GM20000 (cell line): Measurements from ENCODE around the gene YBX2.
"Not testable (repeated sequence)": the region's sequence is repeated elsewhere in the genome, so short reads cannot be mapped to it uniquely, and the experiment has no call there.

Experiments used
- DNase-seq: peaks from one replicate; pipeline ENCODE4 v3.0.0; 2012; ENCODE audit warnings: low spot score
- TF ChIP-seq, protein P1 (sequence below): IDR thresholded peaks from 2 replicates; pipeline ENCODE4 v1.5.1; 2012; ENCODE audit warnings: mild to moderate bottlenecking, control low read depth; ENCODE audit errors: extremely low read depth, missing control alignments

The YBX2 gene

DNA sequence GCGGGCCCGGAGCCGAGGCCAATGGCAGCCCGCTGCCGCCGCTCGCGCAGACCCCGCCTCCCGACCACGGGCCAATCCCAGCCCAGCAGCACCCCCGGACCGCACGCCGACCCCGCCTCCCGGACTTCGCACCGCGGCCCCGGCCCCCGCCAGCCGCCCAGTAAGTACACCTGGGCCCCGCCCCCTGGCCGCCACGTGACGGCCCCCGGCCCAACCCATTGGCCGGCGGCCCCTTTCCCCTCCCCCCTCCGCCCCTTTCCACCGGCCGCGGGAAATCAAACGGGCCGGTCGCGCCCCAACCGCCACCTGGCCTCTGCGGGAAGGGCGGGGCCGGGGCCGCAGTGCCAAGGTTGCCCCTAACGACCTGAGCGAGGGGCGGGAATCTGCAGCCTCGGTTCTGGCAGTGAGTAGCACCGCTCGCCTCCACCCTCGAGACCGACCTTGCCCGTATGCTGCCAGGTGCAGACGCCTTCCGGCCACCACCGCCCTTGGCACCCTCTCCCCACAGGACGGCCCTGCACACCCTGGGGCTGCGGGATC, at the start of gene YBX2:
TSS of gene YBX2 (minus strand) at position 26 of the 540 bp plus-strand sequence. CDS start 139 bp downstream, outside the sequence.
- peak; percentile 92 for DNase-seq
- TF ChIP-seq, protein P1, sequence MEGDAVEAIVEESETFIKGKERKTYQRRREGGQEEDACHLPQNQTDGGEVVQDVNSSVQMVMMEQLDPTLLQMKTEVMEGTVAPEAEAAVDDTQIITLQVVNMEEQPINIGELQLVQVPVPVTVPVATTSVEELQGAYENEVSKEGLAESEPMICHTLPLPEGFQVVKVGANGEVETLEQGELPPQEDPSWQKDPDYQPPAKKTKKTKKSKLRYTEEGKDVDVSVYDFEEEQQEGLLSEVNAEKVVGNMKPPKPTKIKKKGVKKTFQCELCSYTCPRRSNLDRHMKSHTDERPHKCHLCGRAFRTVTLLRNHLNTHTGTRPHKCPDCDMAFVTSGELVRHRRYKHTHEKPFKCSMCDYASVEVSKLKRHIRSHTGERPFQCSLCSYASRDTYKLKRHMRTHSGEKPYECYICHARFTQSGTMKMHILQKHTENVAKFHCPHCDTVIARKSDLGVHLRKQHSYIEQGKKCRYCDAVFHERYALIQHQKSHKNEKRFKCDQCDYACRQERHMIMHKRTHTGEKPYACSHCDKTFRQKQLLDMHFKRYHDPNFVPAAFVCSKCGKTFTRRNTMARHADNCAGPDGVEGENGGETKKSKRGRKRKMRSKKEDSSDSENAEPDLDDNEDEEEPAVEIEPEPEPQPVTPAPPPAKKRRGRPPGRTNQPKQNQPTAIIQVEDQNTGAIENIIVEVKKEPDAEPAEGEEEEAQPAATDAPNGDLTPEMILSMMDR = no peak

DNA sequence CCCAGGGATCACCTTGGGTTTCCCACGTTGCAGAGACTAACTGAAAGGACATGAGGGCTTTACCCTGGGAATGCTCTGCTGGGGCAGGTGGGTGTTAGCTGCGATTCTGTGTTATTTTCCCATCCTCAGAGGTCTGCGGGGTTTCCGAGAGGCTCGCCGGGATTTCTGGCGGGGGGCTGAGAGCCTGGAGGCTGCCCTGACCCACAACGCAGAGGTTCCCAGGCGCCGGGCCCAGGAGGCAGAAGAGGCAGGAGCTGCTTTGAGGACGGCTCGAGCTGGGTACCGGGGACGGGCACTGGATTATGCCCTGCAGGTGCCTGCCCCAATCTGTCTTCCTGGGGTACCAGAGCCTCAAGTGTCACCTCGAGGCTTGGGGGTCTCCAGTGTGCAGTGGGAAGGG, 48.8 kb upstream of the YBX2 start:
- TF ChIP-seq, protein P1 = no peak

DNA sequence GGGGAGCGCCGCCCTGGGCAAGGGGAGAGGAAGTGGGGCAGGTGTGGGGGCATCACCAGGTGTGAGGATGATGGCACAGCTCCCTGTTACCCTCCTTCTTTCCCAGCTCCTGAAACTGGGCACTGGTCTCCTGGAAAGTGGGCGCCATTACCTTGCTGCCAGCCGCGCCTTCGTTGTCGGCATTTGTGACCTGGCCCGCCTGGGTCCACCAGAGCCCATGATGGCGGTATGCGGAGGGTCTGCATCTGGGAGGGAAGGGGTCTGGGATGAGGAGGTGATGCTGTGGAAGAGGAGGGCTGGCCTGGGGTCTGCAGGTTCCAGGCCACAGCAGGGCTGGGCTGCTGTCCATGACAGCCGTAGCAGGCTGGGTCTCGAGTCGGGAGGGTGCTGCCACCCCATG, 47.4 kb upstream of the YBX2 start:
- TF ChIP-seq, protein P1 = no peak
- DNase-seq = no peak

More for the DNA sequence above, 48.8 kb upstream of the YBX2 start:
- DNase-seq = no peak

DNA sequence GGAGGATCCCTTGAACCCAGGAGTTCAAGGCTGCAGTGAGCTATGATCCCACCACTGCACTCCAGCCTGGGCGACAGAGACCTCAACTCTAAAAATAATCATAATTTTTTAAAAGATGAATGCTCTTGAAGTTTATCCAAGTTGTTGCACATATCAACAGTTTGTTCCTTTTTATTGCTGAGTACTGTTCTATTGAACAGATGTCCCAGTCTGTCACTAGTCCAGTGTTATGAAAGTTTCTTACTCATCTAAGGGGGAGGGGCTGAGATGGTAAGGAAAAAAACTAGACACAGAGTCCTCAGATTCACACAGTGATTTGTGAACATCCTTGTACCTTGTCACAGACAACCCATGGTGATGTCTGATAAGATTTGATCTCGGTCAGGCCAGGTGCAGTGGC, 45.7 kb upstream of the YBX2 start:
- TF ChIP-seq, protein P1 = no peak
- DNase-seq = no peak

DNA sequence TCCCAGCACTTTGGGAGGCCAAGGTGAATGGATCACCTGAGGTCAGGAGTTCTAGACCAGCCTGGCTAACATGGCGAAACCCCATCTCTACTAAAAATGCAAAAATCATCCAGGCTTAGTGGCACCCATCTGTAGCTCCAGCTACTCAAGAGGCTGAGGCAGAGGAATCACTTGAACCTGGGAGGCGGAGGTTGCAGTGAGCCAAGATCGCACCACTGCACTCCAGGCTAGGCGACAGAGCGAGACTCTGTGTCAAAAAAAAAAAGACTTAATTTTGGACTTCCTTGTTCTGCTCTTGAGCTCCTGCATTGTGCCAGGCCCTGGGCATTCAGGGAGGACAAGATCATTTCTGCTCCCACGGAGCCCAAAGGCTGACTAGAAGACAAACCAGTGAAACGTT, 43.2 kb upstream of the YBX2 start:
- DNase-seq = not testable (repeated sequence)

DNA sequence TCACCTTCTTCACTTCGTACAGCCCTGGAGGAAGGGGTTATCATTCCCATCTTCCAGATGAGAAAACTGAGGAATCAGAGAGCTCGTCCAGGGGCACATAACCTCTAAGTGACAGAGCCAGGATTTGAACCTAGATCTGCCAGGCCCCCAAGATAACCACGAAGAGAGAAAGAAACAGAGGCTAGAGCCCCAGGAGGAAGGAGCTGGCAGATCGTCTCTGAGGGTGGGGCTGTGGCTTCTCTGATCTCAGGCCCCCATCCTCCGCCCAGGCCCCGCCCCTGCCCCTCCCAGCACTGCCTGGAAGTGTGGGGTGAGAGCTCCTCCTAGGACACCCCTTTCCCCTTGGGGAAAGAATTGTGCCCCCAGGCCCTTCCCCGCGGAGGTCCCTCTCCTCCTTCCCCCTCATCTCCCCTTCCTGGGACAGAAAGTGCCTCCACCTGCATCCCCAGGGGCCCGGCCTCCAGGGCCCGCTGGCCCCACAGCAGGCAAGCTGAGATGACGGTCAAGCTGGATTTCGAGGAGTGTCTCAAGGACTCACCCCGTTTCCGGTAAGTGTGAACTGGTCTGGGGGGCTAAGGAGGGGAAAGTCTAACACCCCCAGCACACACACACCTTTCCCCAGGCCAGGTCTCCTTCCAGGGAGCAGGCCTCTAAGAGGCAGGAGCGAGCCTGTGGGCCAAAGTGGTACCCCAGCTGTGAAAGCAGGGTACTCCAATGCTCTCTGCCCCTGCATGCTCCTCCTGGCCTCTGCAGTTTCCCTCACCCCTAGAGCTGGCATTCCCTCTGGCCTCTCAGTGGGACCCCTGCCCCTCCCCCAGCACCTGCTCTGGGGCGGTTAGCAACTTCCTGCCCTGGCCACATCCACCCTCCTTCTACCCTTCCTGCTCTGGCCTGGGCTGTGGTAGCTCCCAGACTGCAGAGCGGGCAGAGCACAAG, 42.1 kb upstream of the YBX2 start, which contains the start of gene ACAP1:
TSS of gene ACAP1 (plus strand) at position 290 of the 936 bp plus-strand sequence. CDS start at position 496, 206 bp downstream.
- TF ChIP-seq, protein P1 = no peak
- DNase-seq = peak; percentile 81

GRCh38 chr17:7335765-7336164, 41.3 kb upstream of the YBX2 start:
- DNase-seq = not testable (repeated sequence)

- TF ChIP-seq, protein P1 = no peak
- no peak for DNase-seq
Measured at GRCh38 chr17:7334938-7335538, 40.6 kb upstream of the YBX2 start.

- DNase-seq = not testable (repeated sequence)
Measured at GRCh38 chr17:7332600-7333069, 38.2 kb upstream of the YBX2 start.
